DND-41 (cell line): ENCODE measurements around the gene ACAD9.

Experiments
- EZH2 ChIP-seq: IDR thresholded peaks from 3 replicates; pipeline ENCODE4 v1.6.1; 2012; ENCODE audit warnings: borderline replicate concordance, low read depth, mild to moderate bottlenecking, moderate library complexity, low read length, inconsistent platforms; ENCODE audit not compliant: severe bottlenecking
- TF ChIP-seq, protein P1 (sequence below): IDR thresholded peaks from 2 replicates; pipeline ENCODE4 v1.5.1; 2012; ENCODE audit warnings: borderline replicate concordance, low read length, moderate library complexity, mild to moderate bottlenecking; ENCODE audit not compliant: poor library complexity, severe bottlenecking; ENCODE audit errors: extremely low read depth

DNA sequence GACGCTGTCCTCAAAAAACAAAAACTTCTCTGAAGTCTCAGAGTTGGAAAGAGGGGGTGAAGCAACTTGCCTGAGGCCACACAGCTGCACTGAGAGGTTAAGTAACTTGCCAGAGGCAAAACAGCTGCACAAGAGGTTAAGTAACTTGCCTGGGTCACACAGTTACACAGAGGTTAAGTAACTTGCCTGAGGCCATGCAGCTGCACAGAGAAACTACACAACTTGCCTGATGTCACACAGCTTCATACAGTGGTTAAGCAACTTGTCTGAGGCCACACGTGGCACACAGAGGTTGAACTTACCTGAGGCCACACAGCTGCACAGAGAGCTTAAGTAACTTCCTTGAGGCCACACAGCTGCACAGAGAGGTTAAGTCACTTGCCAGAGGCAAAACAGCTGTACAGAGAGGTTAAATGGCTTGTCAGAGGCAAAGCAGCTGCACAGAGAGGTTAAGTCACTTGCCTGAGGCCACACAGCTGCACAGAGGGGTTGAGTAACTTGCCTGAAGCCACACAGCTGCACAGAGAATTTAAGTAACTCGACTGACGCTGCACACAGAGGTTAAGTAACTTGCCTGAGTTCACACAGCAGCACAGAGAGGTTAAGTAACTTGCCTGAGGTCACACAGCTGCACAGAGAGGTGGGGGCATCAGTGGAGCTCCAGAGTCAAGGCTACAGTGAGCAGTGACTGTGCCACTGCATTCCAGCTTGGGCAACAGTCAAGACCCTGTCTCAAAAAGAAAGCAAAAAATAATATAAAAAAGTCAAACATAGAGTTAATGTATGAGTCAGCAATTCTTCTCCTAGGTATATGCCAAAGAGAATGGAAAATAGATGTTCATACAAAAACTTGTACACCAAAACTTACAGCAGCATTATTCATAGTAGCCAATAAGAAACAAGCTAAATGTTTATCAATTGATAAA, 12.0 kb upstream of the ACAD9 start:
- TF ChIP-seq, protein P1, sequence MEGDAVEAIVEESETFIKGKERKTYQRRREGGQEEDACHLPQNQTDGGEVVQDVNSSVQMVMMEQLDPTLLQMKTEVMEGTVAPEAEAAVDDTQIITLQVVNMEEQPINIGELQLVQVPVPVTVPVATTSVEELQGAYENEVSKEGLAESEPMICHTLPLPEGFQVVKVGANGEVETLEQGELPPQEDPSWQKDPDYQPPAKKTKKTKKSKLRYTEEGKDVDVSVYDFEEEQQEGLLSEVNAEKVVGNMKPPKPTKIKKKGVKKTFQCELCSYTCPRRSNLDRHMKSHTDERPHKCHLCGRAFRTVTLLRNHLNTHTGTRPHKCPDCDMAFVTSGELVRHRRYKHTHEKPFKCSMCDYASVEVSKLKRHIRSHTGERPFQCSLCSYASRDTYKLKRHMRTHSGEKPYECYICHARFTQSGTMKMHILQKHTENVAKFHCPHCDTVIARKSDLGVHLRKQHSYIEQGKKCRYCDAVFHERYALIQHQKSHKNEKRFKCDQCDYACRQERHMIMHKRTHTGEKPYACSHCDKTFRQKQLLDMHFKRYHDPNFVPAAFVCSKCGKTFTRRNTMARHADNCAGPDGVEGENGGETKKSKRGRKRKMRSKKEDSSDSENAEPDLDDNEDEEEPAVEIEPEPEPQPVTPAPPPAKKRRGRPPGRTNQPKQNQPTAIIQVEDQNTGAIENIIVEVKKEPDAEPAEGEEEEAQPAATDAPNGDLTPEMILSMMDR = no peak
- TF ChIP-seq EZH2 = no peak
